Measurements from ENCODE around the gene TBC1D17. TPM values are rescaled to one million over a fixed set of nuclear protein-coding genes. Genes with fewer than 3 reads are reported as not detected.

Gene TBC1D17
- total RNA-seq, 4 donors from 2014 or later = 48.7 to 84.3 (median 66.4) TPM

GRCh38 chr19:49831592-49831991, 45.9 kb upstream of the TBC1D17 start:
- intact Hi-C loops (cut with DNase I; ENCODE audit: low total_unique reads) = no loop called here
- no peaks in the 10 kb centered on the region for H3K27me3 ChIP-seq
- DNase-seq (no peak), ATAC-seq (no peak)
- peak overlapping the region; percentile 94 to 96 (median 94) for H3K27ac ChIP-seq
- in situ Hi-C loops (cut with MboI; ENCODE audit: low sequenced_read_pairs in 4 of 4) = no loop called here
- peaks cover 33 to 48% of the 10 kb centered on the region in 2 donors for H3K4me1 ChIP-seq
- no peak overlapping the region for H3K4me3 ChIP-seq
- no peaks in the 10 kb centered on the region for H3K9me3 ChIP-seq
- H3K36me3 ChIP-seq = peaks cover 0 to 46% of the 10 kb centered on the region in 2 donors
- TF ChIP-seq CTCF (IDR thresholded peaks at IDR 0.05 in 4 of 5, conservative IDR thresholded peaks at IDR 0.05 in 1 of 5) (no peak), POLR2A (IDR thresholded peaks at IDR 0.05) (no peak)

GRCh38 chr19:49832556-49832955, 44.9 kb upstream of the TBC1D17 start:
- TF ChIP-seq POLR2A (IDR thresholded peaks at IDR 0.05) (no peak), CTCF (IDR thresholded peaks at IDR 0.05 in 4 of 5, conservative IDR thresholded peaks at IDR 0.05 in 1 of 5) (no peak)
- intact Hi-C loops (cut with DNase I; ENCODE audit: low total_unique reads) (no loop called here), in situ Hi-C loops (cut with MboI; ENCODE audit: low sequenced_read_pairs in 4 of 4) (no loop called here)
- peak overlapping the region; percentile 94 to 96 (median 94) for H3K27ac ChIP-seq
- H3K27me3 ChIP-seq = no peaks in the 10 kb centered on the region
- peaks cover 33 to 43% of the 10 kb centered on the region in 2 donors for H3K4me1 ChIP-seq
- no peak overlapping the region for H3K4me3 ChIP-seq
- no peak for DNase-seq
- peaks cover 0 to 56% of the 10 kb centered on the region in 2 donors for H3K36me3 ChIP-seq
- H3K9me3 ChIP-seq = no peaks in the 10 kb centered on the region
- ATAC-seq = no peak

- in situ Hi-C loops (cut with MboI; ENCODE audit: low sequenced_read_pairs in 4 of 4) (no loop called here), intact Hi-C loops (cut with DNase I; ENCODE audit: low total_unique reads) (no loop called here)
- Histone ChIP-seq H3K36me3 (peaks cover 0 to 67% of the 10 kb centered on the region in 2 donors), H3K4me3 (no peak overlapping the region), H3K27ac (peak overlapping the region; percentile 94 to 96 (median 94)), H3K9me3 (no peaks in the 10 kb centered on the region), H3K27me3 (no peaks in the 10 kb centered on the region), H3K4me1 (peaks cover 29 to 34% of the 10 kb centered on the region in 2 donors)
- peak; percentile 91 to 93 for DNase-seq
- TF ChIP-seq CTCF (IDR thresholded peaks at IDR 0.05 in 4 of 5, conservative IDR thresholded peaks at IDR 0.05 in 1 of 5) = no peak
- TF ChIP-seq POLR2A (IDR thresholded peaks at IDR 0.05) = peak in 1 of 2 donors; percentile 39
- peak; percentile 87 for ATAC-seq
Observed at GRCh38 chr19:49833599-49833998, 43.9 kb upstream of the TBC1D17 start.

GRCh38 chr19:49835562-49835961, 41.9 kb upstream of the TBC1D17 start:
- no peak for DNase-seq
- ATAC-seq = no peak
- intact Hi-C loops (cut with DNase I; ENCODE audit: low total_unique reads) (no loop called here), in situ Hi-C loops (cut with MboI; ENCODE audit: low sequenced_read_pairs in 4 of 4) (no loop called here)
- Histone ChIP-seq H3K36me3 (peaks cover 0 to 86% of the 10 kb centered on the region in 2 donors), H3K4me3 (no peak overlapping the region), H3K27ac (peak overlapping the region; percentile 94 to 96 (median 94)), H3K27me3 (no peaks in the 10 kb centered on the region), H3K4me1 (peaks cover 21 to 26% of the 10 kb centered on the region in 2 donors), H3K9me3 (no peaks in the 10 kb centered on the region)
- no peak for TF ChIP-seq POLR2A (IDR thresholded peaks at IDR 0.05)
- no peak for TF ChIP-seq CTCF (IDR thresholded peaks at IDR 0.05 in 4 of 5, conservative IDR thresholded peaks at IDR 0.05 in 1 of 5)
